Measurements from ENCODE around the gene SRGAP2C. TPM values are rescaled to one million over a fixed set of nuclear protein-coding genes. Genes with fewer than 3 reads are reported as not detected.
"Not testable (repeated sequence)": the region's sequence is repeated elsewhere in the genome, so short reads cannot be mapped to it uniquely, and the experiment has no call there.

SRGAP2C gene
- polyA plus RNA-seq (2012; ENCODE audit: low read depth, missing spikeins): 0.53 TPM

DNA sequence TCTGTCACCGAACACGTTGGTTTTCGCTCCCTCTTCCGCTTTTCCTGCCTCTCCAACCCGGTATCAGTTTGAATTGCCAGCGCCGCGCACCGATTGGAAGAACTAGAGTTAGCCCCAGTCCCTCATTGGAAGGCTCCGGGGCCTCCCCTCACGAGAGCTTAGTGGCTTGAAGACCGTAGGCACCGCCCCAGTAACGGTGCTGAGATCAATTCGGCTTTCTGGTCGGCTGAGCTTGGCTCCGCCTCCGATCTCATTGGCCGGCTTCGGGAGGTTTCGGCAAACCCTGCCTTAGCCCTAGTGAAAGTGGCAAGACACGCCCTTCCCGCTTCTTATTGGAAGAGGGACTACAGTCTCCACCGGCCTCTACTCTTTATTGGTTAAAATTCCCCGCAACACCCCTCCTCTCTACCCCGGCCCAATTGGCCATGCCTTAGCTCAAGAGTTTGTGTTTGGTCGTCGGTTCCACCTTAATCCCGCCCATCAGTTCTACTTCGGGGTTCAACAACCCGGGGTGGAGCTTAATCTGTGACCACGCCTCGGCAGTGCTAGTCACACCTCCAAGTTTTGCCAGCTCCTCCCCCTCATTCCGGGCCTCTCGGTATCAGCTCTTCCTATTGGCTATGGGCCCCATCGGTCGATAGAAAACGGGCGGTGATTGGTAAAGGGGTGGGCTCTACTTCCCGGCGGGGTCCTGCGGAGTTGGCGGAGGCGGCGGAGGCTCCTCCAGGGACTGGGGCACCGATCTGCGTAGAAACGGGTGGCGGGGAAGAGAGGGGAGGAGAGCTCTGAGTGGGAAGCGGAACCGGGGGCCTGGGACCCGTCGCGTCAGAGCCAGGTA lies at the start of gene SRGAP2C, which contains the start of gene FAM72B:
Gene SRGAP2C (plus strand): TSS at position 686 of the 838 bp plus-strand sequence. CDS start 2,472 bp downstream, outside the sequence.
Gene FAM72B (minus strand): TSS at position 51 of the 838 bp plus-strand sequence. CDS start 851 bp downstream, outside the sequence.
- FAIRE-seq: not testable (repeated sequence)
- peak; percentile 48 for DNase-seq (ENCODE audit: insufficient read length, low spot score)

DNA sequence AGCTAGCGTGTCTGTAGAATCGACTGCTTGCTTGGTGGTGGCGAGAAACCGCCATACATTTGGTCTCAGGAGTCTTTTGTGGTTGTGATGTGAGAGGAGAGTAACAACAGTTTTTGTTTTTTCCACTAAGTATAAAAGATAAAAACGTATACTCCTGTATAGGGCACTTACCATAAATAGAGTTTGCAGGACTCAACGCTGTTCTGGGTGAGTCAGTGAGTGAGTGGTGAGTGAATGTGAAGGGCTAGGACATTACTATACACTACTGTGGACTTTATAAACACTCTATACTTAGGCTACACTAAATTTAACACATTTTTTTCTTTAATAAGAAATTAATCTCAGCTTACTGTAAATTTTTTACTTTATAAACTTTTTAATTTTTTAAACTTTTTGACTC lies 44.4 kb upstream of the SRGAP2C start:
- DNase-seq (ENCODE audit: insufficient read length, low spot score); FAIRE-seq: not testable (repeated sequence)

DNA sequence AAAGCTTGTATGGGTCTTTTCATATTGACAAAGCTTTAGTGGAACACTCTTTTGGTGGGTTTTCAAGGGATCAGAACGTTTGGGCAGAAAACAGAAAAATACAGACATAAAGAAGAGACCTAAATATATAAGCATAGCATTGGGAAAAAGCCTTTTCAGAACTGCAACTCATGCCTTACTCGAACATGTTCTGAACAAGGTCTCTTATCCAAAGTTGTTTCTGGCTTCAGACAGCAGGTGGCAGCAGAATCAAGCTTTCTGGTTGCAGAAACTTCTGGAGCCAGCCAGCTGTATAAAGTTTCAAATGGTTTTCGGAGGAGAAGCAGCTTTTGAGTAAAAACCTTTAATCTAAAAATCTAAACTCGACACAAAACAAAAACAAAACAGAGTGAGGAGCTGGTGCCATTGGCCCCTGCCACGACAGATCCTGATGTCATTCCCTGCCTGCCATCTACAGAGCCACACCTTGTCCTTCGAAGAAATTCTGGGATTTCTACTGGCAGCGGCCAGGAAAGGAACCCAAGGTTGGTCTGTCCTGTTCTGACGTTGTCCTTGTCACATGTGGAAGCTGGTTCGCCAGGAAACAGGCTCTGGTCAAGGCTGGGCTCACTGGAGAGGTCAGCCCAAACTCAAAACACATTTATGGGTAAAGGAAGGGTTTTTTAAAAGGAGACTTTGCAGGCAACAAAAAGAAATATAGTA lies 36.1 kb upstream of the SRGAP2C start:
- DNase-seq (ENCODE audit: insufficient read length, low spot score); FAIRE-seq: not testable (repeated sequence)

DNA sequence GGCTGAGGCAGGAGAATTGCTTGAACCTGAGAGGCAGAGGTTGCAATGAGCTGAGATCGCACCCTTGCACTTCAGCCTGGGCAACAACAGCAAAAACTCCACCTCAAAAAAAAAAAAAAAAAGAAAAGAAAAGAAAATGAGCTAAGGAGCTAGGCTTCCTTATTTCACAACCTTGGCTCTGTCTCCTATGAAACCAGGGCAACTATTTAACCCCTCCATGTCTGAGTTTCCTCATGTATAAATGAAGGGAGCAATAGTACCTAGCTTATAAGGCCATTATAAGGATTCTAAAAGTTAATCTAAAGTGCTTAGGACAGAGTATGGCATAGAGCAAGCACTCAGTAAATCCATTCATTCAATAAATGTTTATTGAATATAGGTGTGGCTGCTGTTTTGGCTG lies 33.5 kb upstream of the SRGAP2C start:
- not testable (repeated sequence) for DNase-seq (ENCODE audit: insufficient read length, low spot score); FAIRE-seq

- FAIRE-seq; DNase-seq (ENCODE audit: insufficient read length, low spot score): not testable (repeated sequence)
Measured at GRCh38 chr1:121152788-121153187, 32.0 kb upstream of the SRGAP2C start.

GRCh38 chr1:121154811-121155210 lies 30.0 kb upstream of the SRGAP2C start:
- FAIRE-seq; DNase-seq (ENCODE audit: insufficient read length, low spot score): not testable (repeated sequence)

DNA sequence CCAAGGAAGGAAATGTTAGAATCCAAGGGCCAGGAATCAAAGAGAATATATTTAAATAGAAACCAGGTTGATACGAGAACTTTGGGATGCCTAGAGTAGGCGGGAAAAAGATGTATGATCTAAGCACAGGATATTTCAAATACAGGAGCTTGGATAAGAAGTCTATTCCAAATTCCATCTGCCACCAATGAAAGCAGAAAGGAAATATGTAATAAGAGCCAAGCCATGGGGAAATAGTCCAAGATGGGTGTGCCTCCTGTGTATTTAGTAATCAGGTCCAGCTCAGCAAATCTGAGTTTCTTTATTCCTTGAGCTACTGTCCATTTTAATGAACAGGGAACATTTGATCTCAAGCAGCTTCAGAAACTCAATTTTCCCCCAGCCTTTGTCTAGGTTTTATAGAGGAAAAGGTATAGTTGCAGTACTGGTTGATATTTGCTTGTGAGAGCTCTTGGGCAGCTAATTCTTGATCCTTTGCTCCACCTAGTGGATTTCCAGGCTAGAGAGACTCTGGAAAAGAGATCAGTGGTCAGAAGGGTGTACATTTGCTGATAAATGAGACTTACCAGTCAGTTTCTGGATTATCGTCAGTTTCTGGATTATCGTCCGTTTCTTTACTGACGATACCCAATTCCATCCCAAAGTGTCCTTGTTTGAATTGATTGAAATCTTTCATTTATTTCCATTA lies 29.0 kb upstream of the SRGAP2C start:
- FAIRE-seq; DNase-seq (ENCODE audit: insufficient read length, low spot score): not testable (repeated sequence)

DNA sequence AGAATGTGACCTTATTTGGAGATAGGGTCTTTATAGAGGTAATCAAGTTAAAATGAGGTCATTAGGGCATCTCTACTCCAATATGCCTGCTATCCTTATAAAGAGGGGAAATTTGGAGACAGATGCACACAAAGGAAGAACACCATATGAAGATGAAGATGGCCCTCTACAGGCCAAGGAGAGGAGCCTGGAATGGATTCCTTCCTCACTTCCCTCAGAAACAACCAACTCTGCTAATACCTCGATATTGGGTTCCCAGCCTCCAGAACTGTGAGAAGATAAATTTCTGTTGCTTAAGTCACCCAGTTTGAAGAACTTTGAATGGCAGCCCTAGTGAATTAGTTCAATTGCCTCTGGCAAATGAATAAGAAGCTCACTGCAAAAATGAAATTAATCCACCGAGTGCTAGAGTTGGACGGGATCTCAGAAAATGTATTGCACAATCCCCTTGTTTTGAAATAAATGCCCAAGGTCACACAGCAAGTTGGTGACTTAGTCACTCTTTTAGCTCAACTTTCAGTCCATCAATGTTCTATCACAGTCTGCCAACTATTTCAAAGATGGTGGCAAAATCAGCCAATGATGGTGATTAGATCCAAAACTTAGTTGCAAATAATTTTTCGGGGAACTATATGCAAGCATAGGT lies 27.7 kb upstream of the SRGAP2C start:
- not testable (repeated sequence) for DNase-seq (ENCODE audit: insufficient read length, low spot score); FAIRE-seq

- DNase-seq (ENCODE audit: insufficient read length, low spot score); FAIRE-seq: not testable (repeated sequence)
Measured at GRCh38 chr1:121157609-121158008, 27.2 kb upstream of the SRGAP2C start.

- not testable (repeated sequence) for DNase-seq (ENCODE audit: insufficient read length, low spot score); FAIRE-seq
Measured at GRCh38 chr1:121160118-121160517, 24.7 kb upstream of the SRGAP2C start.

- not testable (repeated sequence) for FAIRE-seq
Measured at GRCh38 chr1:121161199-121161901, 23.4 kb upstream of the SRGAP2C start.

GRCh38 chr1:121163850-121164757 lies 20.7 kb upstream of the SRGAP2C start:
- DNase-seq (ENCODE audit: insufficient read length, low spot score); FAIRE-seq: not testable (repeated sequence)

More at GRCh38 chr1:121161199-121161901, 23.4 kb upstream of the SRGAP2C start:
- not testable (repeated sequence) for DNase-seq (ENCODE audit: insufficient read length, low spot score)

DNA sequence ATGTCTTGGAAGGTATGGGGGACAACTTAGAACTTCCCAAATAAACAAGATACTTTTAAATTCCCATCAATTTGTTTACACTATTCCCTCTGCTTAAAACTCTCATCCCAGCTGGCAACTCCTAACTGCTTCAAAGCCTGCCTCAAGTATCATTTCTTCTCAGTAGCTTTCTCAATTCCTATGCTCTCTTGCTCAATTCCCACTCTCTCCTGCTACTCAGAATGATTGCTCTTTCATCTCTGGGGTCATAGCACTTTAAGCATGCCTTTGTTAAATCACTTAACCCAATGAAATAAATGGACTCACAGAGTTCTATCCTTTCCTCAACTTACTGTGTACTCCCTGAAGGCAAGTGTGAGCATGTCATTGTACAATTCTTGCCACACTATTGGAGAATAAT lies 19.5 kb upstream of the SRGAP2C start:
- not testable (repeated sequence) for FAIRE-seq; DNase-seq (ENCODE audit: insufficient read length, low spot score)

- DNase-seq (ENCODE audit: insufficient read length, low spot score); FAIRE-seq: not testable (repeated sequence)
Measured at GRCh38 chr1:121167225-121167738, 17.5 kb upstream of the SRGAP2C start.

GRCh38 chr1:121168152-121168668 lies 16.6 kb upstream of the SRGAP2C start:
- FAIRE-seq; DNase-seq (ENCODE audit: insufficient read length, low spot score): not testable (repeated sequence)

DNA sequence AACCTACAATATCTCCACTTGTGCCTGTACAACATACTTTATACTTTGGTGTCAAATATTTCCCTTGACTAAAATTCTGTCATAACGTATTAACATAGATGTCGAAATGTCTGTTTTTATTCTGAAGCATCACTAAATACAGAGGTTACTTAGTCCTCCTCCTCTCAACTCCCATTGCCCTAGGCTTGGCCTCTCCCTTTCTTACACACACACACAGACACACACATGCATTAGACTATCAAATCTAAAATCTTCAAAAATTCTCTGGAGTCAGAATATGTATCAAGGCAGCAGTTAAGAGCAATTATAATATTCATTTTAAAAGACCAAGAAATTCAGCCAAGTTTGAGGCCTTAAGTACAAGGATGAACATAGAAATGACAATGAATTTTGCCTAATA lies 8.1 kb upstream of the SRGAP2C start:
- not testable (repeated sequence) for FAIRE-seq; DNase-seq (ENCODE audit: insufficient read length, low spot score)

DNA sequence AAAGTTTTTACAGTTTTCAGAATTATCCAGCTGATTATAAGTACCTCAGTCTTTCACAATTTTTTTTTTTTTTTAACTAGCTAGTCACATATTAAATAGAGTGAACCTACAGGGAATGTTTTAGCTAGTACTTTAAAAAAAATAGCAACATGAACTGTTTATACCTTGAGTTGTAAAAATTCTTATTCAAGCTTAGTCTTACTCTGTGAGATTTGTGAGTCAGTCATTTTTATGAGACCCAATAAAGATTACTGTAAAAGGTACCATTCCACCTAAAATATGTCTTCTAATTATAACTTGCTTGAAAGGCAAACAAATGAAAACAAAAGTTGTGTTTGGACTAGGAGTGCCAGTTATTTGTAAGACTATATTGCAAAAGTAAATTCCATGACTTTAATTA lies 6.6 kb upstream of the SRGAP2C start:
- DNase-seq (ENCODE audit: insufficient read length, low spot score); FAIRE-seq: not testable (repeated sequence)
